ENCODE data around the gene FBXL16. TPM values are rescaled to one million over a fixed set of nuclear protein-coding genes. Genes with fewer than 3 reads are reported as not detected.

Gene FBXL16
- total RNA-seq, 6 donors from 2014 or later, result 1.0 to 8.1 (median 4.1) TPM

DNA sequence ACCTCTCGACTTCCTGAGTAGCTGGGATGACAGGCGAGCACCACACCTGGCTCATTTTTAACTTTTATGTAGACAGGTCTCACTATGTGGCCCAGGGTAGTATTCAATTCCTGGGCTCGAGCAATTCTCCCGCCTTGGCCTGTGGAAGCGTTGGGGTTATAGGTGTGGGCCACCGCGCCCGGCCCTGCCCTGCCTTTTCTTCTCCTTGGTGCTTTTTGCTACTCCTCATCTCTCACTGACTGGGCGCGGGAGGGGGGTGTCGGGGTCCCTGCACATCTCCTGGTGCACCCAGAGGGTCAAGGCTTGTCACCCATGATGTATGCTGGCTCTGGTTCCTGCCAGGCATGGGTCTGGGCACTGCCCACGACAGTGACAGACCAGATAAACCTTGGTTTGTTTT lies 61.0 kb downstream of the FBXL16 start:
- no peaks in the 10 kb centered on the region for H3K36me3 ChIP-seq
- peak in 1 of 2 donors; percentile 74 for DNase-seq
- no peak for ATAC-seq (ENCODE audit: low FRiP score in 2 of 2)
- no peaks in the 10 kb centered on the region for H3K9me3 ChIP-seq
- H3K4me1 ChIP-seq, result peaks cover 28 to 91% (median 57%) of the 10 kb centered on the region in 4 donors
- TF ChIP-seq POLR2AphosphoS5 (IDR thresholded peaks at IDR 0.05) (no peak), POLR2A (IDR thresholded peaks at IDR 0.05) (no peak)
- TF ChIP-seq, protein P1, sequence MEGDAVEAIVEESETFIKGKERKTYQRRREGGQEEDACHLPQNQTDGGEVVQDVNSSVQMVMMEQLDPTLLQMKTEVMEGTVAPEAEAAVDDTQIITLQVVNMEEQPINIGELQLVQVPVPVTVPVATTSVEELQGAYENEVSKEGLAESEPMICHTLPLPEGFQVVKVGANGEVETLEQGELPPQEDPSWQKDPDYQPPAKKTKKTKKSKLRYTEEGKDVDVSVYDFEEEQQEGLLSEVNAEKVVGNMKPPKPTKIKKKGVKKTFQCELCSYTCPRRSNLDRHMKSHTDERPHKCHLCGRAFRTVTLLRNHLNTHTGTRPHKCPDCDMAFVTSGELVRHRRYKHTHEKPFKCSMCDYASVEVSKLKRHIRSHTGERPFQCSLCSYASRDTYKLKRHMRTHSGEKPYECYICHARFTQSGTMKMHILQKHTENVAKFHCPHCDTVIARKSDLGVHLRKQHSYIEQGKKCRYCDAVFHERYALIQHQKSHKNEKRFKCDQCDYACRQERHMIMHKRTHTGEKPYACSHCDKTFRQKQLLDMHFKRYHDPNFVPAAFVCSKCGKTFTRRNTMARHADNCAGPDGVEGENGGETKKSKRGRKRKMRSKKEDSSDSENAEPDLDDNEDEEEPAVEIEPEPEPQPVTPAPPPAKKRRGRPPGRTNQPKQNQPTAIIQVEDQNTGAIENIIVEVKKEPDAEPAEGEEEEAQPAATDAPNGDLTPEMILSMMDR (IDR thresholded peaks at IDR 0.05), result no peak
- no peak overlapping the region for H3K4me3 ChIP-seq
- H3K27ac ChIP-seq, result no peak overlapping the region
- no peaks in the 10 kb centered on the region for H3K27me3 ChIP-seq
- WGBS, 2 donors, result 91% methylated on average over 12 of the region's 12 CpGs

DNA sequence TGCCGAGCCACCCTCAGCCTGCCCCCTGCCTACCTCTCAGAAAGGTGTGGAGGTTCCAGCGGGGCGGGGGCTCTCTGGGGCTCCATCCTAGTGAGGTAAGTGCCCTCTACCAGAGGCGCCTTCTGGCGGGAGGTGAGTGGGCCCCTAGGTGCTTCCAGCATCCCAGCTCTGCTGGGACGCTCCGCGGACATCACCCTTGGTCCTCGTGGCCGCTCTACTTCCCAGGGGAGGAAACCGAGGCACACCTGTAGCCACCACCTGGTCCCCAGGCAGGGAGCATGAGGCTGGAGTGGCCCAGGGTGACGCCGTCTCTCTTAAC lies 62.6 kb downstream of the FBXL16 start:
- Histone ChIP-seq H3K4me3 (peak overlapping the region in 3 of 4 donors; percentile 91 to 97 (median 94)), H3K4me1 (peaks cover 23 to 80% (median 49%) of the 10 kb centered on the region in 4 donors), H3K36me3 (no peaks in the 10 kb centered on the region), H3K27ac (peak overlapping the region; percentile 85 to 89 (median 88)), H3K9me3 (no peaks in the 10 kb centered on the region), H3K27me3 (no peaks in the 10 kb centered on the region)
- DNase-seq (peak in 1 of 2 donors; percentile 74), ATAC-seq (ENCODE audit: low FRiP score in 2 of 2) (no peak)
- TF ChIP-seq POLR2A (IDR thresholded peaks at IDR 0.05) (no peak), POLR2AphosphoS5 (IDR thresholded peaks at IDR 0.05) (no peak), EP300 (IDR thresholded peaks at IDR 0.05) (no peak)
- TF ChIP-seq, protein P1 (IDR thresholded peaks at IDR 0.05), result no peak
- WGBS, 2 donors, result 88 to 92% methylated on average over 1 to 7 of the region's 13 CpGs

Other genes with a start within 250 kb of the FBXL16 start
- 10 to 100 TPM; 27.3 to 84.5 (median 66.1) TPM for gene CAPN15, start 178.1 kb downstream of the FBXL16 start, total RNA-seq
- gene PRR35, start 145.4 kb downstream of the FBXL16 start, total RNA-seq, result not detected
- gene NHLRC4, start 138.8 kb downstream of the FBXL16 start, total RNA-seq, result 1 to 10 TPM; 1.2 to 7.8 (median 3.3) TPM
- 100 to 1,000 TPM in 2 of 6 donors, 10 to 100 TPM in 4; 42.7 to 153 (median 79.6) TPM for gene PIGQ, start 135.8 kb downstream of the FBXL16 start, total RNA-seq
- 100 to 1,000 TPM in 1 of 6 donors, 10 to 100 TPM in 5; 40.5 to 101 (median 61.5) TPM for gene RAB40C, start 115.7 kb downstream of the FBXL16 start, total RNA-seq
- 10 to 100 TPM in 1 of 6 donors, 1 to 10 TPM in 5; 1.7 to 16.8 (median 5.8) TPM for gene WFIKKN1, start 74.8 kb downstream of the FBXL16 start, total RNA-seq
- 100 to 1,000 TPM in 4 of 6 donors, 10 to 100 TPM in 2; 69.5 to 210 (median 111) TPM for gene METTL26, start 69.5 kb downstream of the FBXL16 start, total RNA-seq
- gene MCRIP2, start 64.0 kb downstream of the FBXL16 start, total RNA-seq, result 10 to 100 TPM; 34.9 to 85.7 (median 53.3) TPM
- 100 to 1,000 TPM in 1 of 6 donors, 10 to 100 TPM in 5; 18.8 to 174 (median 34.1) TPM for gene WDR90, start 56.4 kb downstream of the FBXL16 start, total RNA-seq
- gene RHOT2, start 37.7 kb downstream of the FBXL16 start, total RNA-seq, result 100 to 1,000 TPM in 4 of 6 donors, 10 to 100 TPM in 2; 53.0 to 535 (median 107) TPM
- 1 to 10 TPM in 2 of 6 donors, under 1 TPM in 3, not detected in 1; 0.59 to 2.1 (median 0.76) TPM for gene RHBDL1, start 30.1 kb downstream of the FBXL16 start, total RNA-seq
- 100 to 1,000 TPM; 101 to 186 (median 118) TPM for gene STUB1, start 25.4 kb downstream of the FBXL16 start, total RNA-seq
- 100 to 1,000 TPM in 1 of 6 donors, 10 to 100 TPM in 5; 60.0 to 109 (median 65.5) TPM for gene JMJD8, start 21.5 kb downstream of the FBXL16 start, total RNA-seq
- 10 to 100 TPM in 5 of 6 donors, 1 to 10 TPM in 1; 8.3 to 20.6 (median 14.3) TPM for gene WDR24, start 15.4 kb downstream of the FBXL16 start, total RNA-seq
- 10 to 100 TPM; 22.0 to 56.0 (median 40.8) TPM for gene METRN, start 9.3 kb upstream of the FBXL16 start, total RNA-seq
- 10 to 100 TPM; 38.7 to 69.7 (median 55.7) TPM for gene ANTKMT, start 15.3 kb upstream of the FBXL16 start, total RNA-seq
- 10 to 100 TPM in 5 of 6 donors, 1 to 10 TPM in 1; 3.5 to 69.1 (median 23.3) TPM for gene CCDC78, start 20.6 kb upstream of the FBXL16 start, total RNA-seq
- 10 to 100 TPM in 5 of 6 donors, 1 to 10 TPM in 1; 4.0 to 43.0 (median 13.5) TPM for gene HAGHL, start 21.3 kb upstream of the FBXL16 start, total RNA-seq
- 10 to 100 TPM; 27.8 to 96.4 (median 33.1) TPM for gene CIAO3, start 35.2 kb upstream of the FBXL16 start, total RNA-seq
- gene MSLN, start 54.9 kb upstream of the FBXL16 start, total RNA-seq, result 100 to 1,000 TPM in 4 of 6 donors, 10 to 100 TPM in 2; 47.8 to 275 (median 121) TPM
- gene RPUSD1, start 82.6 kb upstream of the FBXL16 start, total RNA-seq, result 10 to 100 TPM; 14.5 to 43.0 (median 20.8) TPM
- 10 to 100 TPM in 4 of 6 donors, 1 to 10 TPM in 2; 4.1 to 39.8 (median 17.9) TPM for gene CHTF18, start 82.8 kb upstream of the FBXL16 start, total RNA-seq
- not detected for gene GNG13, start 94.9 kb upstream of the FBXL16 start, total RNA-seq

All from upper lobe of left lung (tissue), 6 donors.